Neural cell (in vitro differentiated cells): ENCODE measurements around the gene MECP2. TPM values are rescaled to one million over a fixed set of nuclear protein-coding genes. Genes with fewer than 3 reads are reported as not detected.

Experiments
- H2AFZ ChIP-seq: fragments of 200-600, 300-800 bp; sonication (generic), shearing (Covaris generic); 2 replicates; pipeline ENCODE4 v1.6.0; 2014; ENCODE audit warnings: low read depth, mild to moderate bottlenecking, antibody characterized with exemption, low read length, moderate library complexity
- H3F3A ChIP-seq: fragments of 200-600 bp; shearing (Covaris generic); 2 replicates; pipeline ENCODE4 v1.6.1; 2016; ENCODE audit warnings: mild to moderate bottlenecking, moderate library complexity, mixed read lengths, antibody characterized with exemption, low read length; ENCODE audit not compliant: insufficient read depth, poor library complexity, severe bottlenecking
- H3K27ac ChIP-seq: fragments of 200-600, 300-800 bp; sonication (generic), shearing (Covaris generic); 2 replicates; pipeline ENCODE4 v1.5.1; 2014; ENCODE audit warnings: mild to moderate bottlenecking, low read length, moderate library complexity
- H3K27me3 ChIP-seq: fragments of 300-800, 200-600 bp; sonication (generic), shearing (Covaris generic); 2 replicates; pipeline ENCODE4 v1.6.0; 2014; ENCODE audit warnings: mild to moderate bottlenecking, low read depth, low read length, moderate library complexity; ENCODE audit not compliant: insufficient read depth
- H3K36me3 ChIP-seq: fragments of 300-800, 200-600 bp; sonication (generic), shearing (Covaris generic); 2 replicates; pipeline ENCODE4 v1.5.1; 2014; ENCODE audit warnings: mild to moderate bottlenecking, antibody characterized with exemption, low read length, moderate library complexity; ENCODE audit not compliant: insufficient read depth
- H3K4me2 ChIP-seq: fragments of 300-800, 200-600 bp; sonication (generic), shearing (Covaris generic); 2 replicates; pipeline ENCODE4 v1.6.0; 2014; ENCODE audit warnings: mild to moderate bottlenecking, low read length
- H3K4me3 ChIP-seq: fragments of 300-800, 200-600 bp; sonication (generic), shearing (Covaris generic); 2 replicates; pipeline ENCODE4 v1.5.1; 2014; ENCODE audit warnings: mild to moderate bottlenecking, low read length, moderate library complexity
- H3K79me2 ChIP-seq: fragments of 200-600 bp; shearing (Covaris generic); replicated peaks from 2 replicates; pipeline ENCODE4 v1.6.0; 2014; ENCODE audit warnings: mild to moderate bottlenecking, low read length, moderate library complexity; ENCODE audit not compliant: insufficient read depth
- H3K9ac ChIP-seq: fragments of 300-800, 200-600 bp; sonication (generic), shearing (Covaris generic); 2 replicates; pipeline ENCODE4 v1.6.1; 2016; ENCODE audit warnings: mild to moderate bottlenecking, low read length, mixed read lengths
- H3K9me2 ChIP-seq: fragments of 200-600 bp; shearing (Covaris generic); 2 replicates; pipeline ENCODE4 v1.6.1; 2016; ENCODE audit warnings: mild to moderate bottlenecking, low read length, mixed read lengths; ENCODE audit not compliant: insufficient read depth
- H3K9me3 ChIP-seq: fragments of 200-600, 300-800 bp; sonication (generic), shearing (Covaris generic); 2 replicates; pipeline ENCODE4 v1.6.1; 2016; ENCODE audit warnings: mild to moderate bottlenecking, mixed run types, low read length, moderate library complexity, mixed read lengths
- H4K20me1 ChIP-seq: fragments of 200-600 bp; shearing (Covaris generic); 2 replicates; pipeline ENCODE4 v1.6.1; 2016; ENCODE audit warnings: mild to moderate bottlenecking, mixed run types; ENCODE audit not compliant: insufficient read depth
- CTCF ChIP-seq: fragments of 450-650 bp; IDR thresholded peaks from 2 replicates; pipeline ENCODE4 v1.5.1; 2014; ENCODE audit warnings: antibody characterized with exemption, mild to moderate bottlenecking, moderate library complexity; ENCODE audit not compliant: poor library complexity, severe bottlenecking
- EP300 ChIP-seq: fragments of 450-650 bp; conservative IDR thresholded peaks from 2 replicates; pipeline ENCODE4 v1.6.1; 2014; ENCODE audit warnings: antibody characterized with exemption, mild to moderate bottlenecking, moderate library complexity; ENCODE audit not compliant: poor library complexity, severe bottlenecking
- EZH2 ChIP-seq: fragments of 200-600, 300-800 bp; shearing (Covaris generic), sonication (generic); IDR thresholded peaks from 2 replicates; pipeline ENCODE4 v1.6.1; 2014; ENCODE audit warnings: antibody characterized with exemption, low read length, borderline replicate concordance, mild to moderate bottlenecking; ENCODE audit not compliant: insufficient read depth, poor library complexity, severe bottlenecking
- MXI1 ChIP-seq: fragments of 450-650 bp; conservative IDR thresholded peaks from 2 replicates; pipeline ENCODE4 v1.6.1; 2014; ENCODE audit warnings: antibody characterized with exemption, mild to moderate bottlenecking; ENCODE audit not compliant: poor library complexity, severe bottlenecking
- POLR2AphosphoS5 ChIP-seq: IDR thresholded peaks from 2 replicates; pipeline ENCODE4 v1.6.1; 2012
- RAD21 ChIP-seq: fragments of 450-650 bp; conservative IDR thresholded peaks from 2 replicates; pipeline ENCODE4 v1.6.1; 2014; ENCODE audit warnings: antibody characterized with exemption, mild to moderate bottlenecking, moderate library complexity
- REST ChIP-seq: IDR thresholded peaks from 2 replicates; pipeline ENCODE4 v1.6.1; 2012; ENCODE audit warnings: borderline replicate concordance
- SMC3 ChIP-seq: fragments of 450-650 bp; conservative IDR thresholded peaks from 2 replicates; pipeline ENCODE4 v1.6.1; 2014; ENCODE audit warnings: antibody characterized with exemption, mild to moderate bottlenecking, moderate library complexity; ENCODE audit not compliant: poor library complexity
- TAF1 ChIP-seq: IDR thresholded peaks from 2 replicates; pipeline ENCODE4 v1.6.1; 2012; ENCODE audit warnings: low read depth
- polyA plus RNA-seq: library from polyadenylated mRNA; depleted of rRNA; stranded (reverse); fragments of >200 nt; gene quantifications from 2 replicates; pipeline ENCODE4 v1.2.3, GENCODE V29; 2014

Gene MECP2
- polyA plus RNA-seq, 1 donor from 2014 or later = 14.5 TPM

- no peak overlapping the region for H3K4me2 ChIP-seq
- H4K20me1 ChIP-seq = no peaks in the 10 kb centered on the region
- H3K79me2 ChIP-seq = no peaks in the 10 kb centered on the region
These were observed 39.1 kb downstream of the MECP2 start for GRCh38 chrX:154058214-154058997.

GRCh38 chrX:154057791-154058190 lies 39.7 kb downstream of the MECP2 start:
- Histone ChIP-seq H4K20me1 (no peaks in the 10 kb centered on the region), H3K9ac (no peak overlapping the region), H3K9me2 (no peaks in the 10 kb centered on the region), H2AFZ (no peak overlapping the region), H3K79me2 (no peaks in the 10 kb centered on the region), H3F3A (no peaks in the 10 kb centered on the region), H3K4me3 (no peak overlapping the region), H3K9me3 (no peaks in the 10 kb centered on the region), H3K4me2 (no peak overlapping the region), H3K27ac (no peak overlapping the region), H3K36me3 (no peaks in the 10 kb centered on the region), H3K27me3 (no peaks in the 10 kb centered on the region)
- TF ChIP-seq MXI1 (no peak), RAD21 (no peak), POLR2AphosphoS5 (no peak), EZH2 (no peak), REST (no peak)

More at GRCh38 chrX:154058214-154058997, 39.1 kb downstream of the MECP2 start:
- Histone ChIP-seq H3K27me3 (no peaks in the 10 kb centered on the region), H3K9me2 (no peaks in the 10 kb centered on the region), H3K27ac (no peak overlapping the region), H2AFZ (no peak overlapping the region), H3F3A (no peaks in the 10 kb centered on the region), H3K4me3 (no peak overlapping the region), H3K9ac (no peak overlapping the region), H3K36me3 (no peaks in the 10 kb centered on the region), H3K9me3 (no peaks in the 10 kb centered on the region)
- no peak for TF ChIP-seq POLR2AphosphoS5
- TF ChIP-seq MXI1 = no peak

- Histone ChIP-seq H3K79me2 (no peaks in the 10 kb centered on the region), H3K27me3 (no peaks in the 10 kb centered on the region), H2AFZ (no peak overlapping the region), H3K4me2 (no peak overlapping the region), H4K20me1 (no peaks in the 10 kb centered on the region), H3K4me3 (no peak overlapping the region), H3K9me3 (no peaks in the 10 kb centered on the region), H3F3A (no peaks in the 10 kb centered on the region), H3K9me2 (no peaks in the 10 kb centered on the region), H3K27ac (no peak overlapping the region), H3K36me3 (no peaks in the 10 kb centered on the region), H3K9ac (no peak overlapping the region)
- TF ChIP-seq EZH2 = no peak
- TF ChIP-seq MXI1 = no peak
- TF ChIP-seq REST = no peak
- TF ChIP-seq SMC3 = no peak
- no peak for TF ChIP-seq TAF1
- no peak for TF ChIP-seq POLR2AphosphoS5
- TF ChIP-seq CTCF = no peak
- no peak for TF ChIP-seq EP300
- no peak for TF ChIP-seq RAD21
These were observed 40.7 kb downstream of the MECP2 start for GRCh38 chrX:154056770-154057241.
